ENCODE measurements around the gene STK11IP.

DNA sequence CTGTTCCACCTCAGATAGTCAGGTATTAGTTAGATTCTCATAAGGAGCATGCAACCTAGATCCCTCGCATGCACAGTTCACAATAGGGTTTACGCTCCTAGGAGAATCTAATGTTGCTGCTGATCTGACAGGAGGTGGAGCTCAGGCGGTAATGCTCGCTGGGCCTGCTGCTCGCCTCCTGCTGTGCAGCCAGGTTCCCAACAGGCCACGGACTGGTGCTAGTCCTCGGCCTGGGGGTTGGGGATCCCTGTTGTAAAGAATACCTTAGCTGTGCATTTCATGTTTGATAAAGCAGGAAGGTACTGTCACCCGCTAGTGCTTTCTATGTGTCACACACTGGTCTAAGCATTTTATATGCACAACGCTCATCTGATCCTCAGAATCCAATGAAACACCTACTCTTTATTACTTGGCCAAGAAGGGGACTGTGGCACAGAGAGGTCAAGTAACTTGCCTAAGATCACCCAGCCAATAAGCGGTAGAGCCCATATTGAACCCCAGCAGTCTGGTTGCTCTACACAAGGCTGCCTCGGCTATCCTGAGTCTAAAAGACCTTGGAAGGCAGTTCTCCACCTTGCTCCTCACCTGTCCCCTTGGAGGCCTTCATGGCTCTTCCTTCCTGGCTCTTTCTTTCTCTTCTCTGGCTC, 65.6 kb downstream of the STK11IP start:
- TF ChIP-seq, protein P1, sequence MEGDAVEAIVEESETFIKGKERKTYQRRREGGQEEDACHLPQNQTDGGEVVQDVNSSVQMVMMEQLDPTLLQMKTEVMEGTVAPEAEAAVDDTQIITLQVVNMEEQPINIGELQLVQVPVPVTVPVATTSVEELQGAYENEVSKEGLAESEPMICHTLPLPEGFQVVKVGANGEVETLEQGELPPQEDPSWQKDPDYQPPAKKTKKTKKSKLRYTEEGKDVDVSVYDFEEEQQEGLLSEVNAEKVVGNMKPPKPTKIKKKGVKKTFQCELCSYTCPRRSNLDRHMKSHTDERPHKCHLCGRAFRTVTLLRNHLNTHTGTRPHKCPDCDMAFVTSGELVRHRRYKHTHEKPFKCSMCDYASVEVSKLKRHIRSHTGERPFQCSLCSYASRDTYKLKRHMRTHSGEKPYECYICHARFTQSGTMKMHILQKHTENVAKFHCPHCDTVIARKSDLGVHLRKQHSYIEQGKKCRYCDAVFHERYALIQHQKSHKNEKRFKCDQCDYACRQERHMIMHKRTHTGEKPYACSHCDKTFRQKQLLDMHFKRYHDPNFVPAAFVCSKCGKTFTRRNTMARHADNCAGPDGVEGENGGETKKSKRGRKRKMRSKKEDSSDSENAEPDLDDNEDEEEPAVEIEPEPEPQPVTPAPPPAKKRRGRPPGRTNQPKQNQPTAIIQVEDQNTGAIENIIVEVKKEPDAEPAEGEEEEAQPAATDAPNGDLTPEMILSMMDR (IDR thresholded peaks at IDR 0.05), result no peak
- TF ChIP-seq POLR2A (IDR thresholded peaks at IDR 0.05), result no peak
